Activated T-cell treated with anti-CD3 and anti-CD28 coated beads, Interleukin-2, amount 50 U/mL, for 1 hour (primary cell): ENCODE measurements around the gene DAP.
"Not testable (repeated sequence)": the region's sequence is repeated elsewhere in the genome, so short reads cannot be mapped to it uniquely, and the experiment has no call there.

Experiments
- DNase-seq: peaks from one replicate; pipeline ENCODE4 v3.0.0-alpha.2; 2020

Gene DAP

DNA sequence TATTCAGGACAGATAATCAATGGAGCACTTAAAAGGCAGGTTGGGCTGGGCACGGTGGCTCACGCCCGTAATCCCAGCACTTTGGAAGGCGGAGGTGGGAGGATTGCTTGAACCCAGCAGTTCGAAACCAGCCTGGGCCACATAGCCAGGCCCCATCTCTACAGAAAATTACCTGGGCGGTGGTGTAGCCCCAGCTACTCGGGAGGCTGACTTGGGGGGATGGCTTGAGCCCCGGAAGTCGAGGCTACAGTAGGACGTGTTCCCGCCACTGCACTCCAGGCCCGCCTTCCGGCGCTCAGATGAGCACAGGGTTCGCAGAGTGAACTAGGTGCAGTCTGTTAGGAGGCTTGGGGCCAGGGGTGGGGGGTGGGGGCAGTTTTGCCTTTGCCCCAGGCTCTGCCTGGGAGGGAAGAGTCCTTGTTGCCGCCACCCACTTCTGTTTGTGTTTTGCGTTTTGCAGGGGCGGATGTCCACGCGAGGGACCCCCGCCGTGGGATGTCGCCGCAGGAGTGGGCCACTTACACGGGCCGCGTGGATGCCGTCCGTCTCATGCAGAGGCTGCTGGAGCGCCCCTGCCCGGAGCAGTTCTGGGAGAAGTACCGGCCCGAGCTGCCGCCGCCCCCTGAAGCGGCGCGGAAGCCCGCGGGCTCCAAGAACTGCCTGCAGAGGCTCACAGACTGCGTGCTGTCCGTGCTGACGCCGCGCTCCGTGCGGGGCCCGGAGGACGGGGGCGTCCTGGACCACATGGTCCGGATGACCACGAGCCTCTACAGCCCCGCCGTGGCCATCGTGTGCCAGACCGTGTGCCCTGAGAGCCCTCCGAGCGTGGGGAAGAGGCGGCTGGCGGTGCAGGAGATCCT lies 112.0 kb downstream of the DAP start:
- DNase-seq = no peak

DNA sequence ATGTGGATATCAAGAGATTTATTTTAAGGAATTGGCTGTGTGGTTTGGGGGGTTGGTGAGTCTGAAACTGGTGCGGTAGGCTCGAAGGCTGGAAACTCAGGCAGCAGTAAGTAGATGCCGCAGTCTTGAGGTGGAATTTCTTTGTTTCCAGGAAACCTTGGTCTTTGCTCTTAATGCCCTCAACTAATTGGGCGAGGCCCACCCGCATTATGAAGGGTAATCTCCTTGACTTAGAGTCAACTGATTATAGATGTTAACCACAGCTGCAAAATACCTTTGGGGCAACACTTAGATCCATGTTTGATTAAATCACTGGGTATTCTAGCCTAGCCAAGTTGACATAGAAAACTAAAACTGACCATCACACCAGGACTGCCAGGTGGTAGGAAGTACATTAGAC lies 113.4 kb downstream of the DAP start:
- DNase-seq = no peak

- no peak for DNase-seq
Measured at GRCh38 chr5:10645671-10646070, 115.4 kb downstream of the DAP start.

DNA sequence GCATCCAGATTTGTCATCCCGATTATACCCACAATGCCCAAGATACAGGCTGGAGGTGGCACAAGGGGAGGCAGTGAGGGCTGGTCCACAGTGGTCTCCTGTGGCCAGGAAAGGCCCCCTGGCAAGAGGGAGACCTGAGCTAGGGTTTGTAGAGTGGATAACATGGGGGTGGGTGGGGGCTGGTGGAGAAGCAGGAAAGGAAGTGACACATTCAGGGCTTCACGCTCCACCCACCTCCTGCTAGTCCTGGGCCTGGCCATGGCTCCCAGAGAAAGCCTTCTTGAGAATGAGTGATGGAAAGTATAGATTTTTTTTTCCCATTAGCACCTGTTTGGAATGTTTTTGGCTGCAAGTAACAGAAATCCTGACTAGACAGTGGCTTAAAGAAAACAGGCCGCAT lies 115.9 kb downstream of the DAP start:
- no peak for DNase-seq

DNA sequence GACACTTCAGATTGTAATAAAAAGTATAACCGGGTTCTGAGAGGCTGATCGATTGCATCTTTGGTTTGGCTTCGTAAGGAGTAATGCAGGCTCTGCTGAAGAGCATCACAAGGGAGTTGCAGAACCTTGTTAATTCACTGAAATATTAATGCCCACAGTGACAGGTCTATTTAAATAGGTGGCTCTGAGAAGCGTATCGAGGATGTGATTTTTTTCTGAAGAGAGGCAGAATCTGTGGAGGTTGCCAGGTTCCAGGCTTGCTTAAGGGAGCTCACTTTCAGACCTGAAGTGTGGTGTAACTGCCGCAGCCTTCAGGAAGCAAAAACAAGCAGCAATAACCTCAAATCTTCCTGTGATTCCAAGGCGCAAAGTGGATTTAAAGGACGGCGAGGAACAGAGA lies 116.8 kb downstream of the DAP start:
- DNase-seq = no peak

- DNase-seq = no peak
Measured at GRCh38 chr5:10642367-10642766, 118.7 kb downstream of the DAP start.

DNA sequence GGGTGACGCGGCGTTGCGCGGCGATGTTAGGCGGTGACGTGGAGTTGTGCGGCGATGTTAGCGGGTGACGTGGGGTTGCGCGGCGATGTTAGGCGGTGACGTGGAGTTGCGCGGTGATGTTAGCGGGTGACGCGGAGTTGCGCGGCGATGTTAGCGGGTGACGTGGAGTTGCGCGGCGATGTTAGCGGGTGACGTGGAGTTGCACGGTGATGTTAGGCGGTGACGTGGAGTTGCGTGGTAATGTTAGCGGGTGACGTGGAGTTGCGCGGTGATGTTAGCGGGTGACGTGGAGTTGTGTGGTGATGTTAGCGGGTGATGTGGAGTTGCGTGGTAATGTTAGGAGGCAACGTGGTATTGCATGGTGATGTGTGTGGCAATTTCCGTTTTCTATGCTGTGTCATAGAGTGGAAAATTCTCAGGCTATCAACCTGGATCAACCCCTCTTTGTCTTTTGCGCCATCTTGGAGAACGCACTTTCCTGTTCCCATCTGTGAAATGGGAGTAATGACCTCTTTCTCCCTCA lies 121.1 kb downstream of the DAP start:
- no peak for DNase-seq

GRCh38 chr5:10638723-10639122 lies 122.3 kb downstream of the DAP start:
- DNase-seq = not testable (repeated sequence)

DNA sequence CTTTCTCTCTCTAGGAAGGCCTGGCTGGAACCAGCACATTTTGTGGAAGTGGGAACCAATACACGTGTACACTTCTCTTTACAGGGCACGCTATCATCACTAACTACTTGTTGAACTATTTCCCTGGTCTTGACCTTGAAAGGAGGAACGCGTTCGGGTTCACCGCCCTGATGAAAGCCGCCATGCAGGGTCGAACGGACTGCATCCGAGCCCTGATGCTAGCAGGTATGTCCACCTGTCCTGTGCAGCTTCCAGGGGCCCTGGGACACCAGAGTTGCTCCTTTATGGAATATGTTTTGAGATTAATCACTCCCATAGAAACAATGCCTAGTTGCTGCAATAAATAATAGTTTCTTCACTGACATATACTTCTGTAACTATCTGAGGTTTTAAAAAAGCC lies 123.1 kb downstream of the DAP start:
- DNase-seq = no peak

GRCh38 chr5:10636363-10637142 lies 124.5 kb downstream of the DAP start:
- no peak for DNase-seq

- no peak for DNase-seq
Measured at GRCh38 chr5:10635867-10636350, 125.1 kb downstream of the DAP start.

GRCh38 chr5:10635257-10635866 lies 125.7 kb downstream of the DAP start:
- no peak for DNase-seq

- no peak for DNase-seq
Measured at GRCh38 chr5:10634562-10634961, 126.5 kb downstream of the DAP start.

- no peak for DNase-seq
Measured at GRCh38 chr5:10634050-10634449, 127.0 kb downstream of the DAP start.

DNA sequence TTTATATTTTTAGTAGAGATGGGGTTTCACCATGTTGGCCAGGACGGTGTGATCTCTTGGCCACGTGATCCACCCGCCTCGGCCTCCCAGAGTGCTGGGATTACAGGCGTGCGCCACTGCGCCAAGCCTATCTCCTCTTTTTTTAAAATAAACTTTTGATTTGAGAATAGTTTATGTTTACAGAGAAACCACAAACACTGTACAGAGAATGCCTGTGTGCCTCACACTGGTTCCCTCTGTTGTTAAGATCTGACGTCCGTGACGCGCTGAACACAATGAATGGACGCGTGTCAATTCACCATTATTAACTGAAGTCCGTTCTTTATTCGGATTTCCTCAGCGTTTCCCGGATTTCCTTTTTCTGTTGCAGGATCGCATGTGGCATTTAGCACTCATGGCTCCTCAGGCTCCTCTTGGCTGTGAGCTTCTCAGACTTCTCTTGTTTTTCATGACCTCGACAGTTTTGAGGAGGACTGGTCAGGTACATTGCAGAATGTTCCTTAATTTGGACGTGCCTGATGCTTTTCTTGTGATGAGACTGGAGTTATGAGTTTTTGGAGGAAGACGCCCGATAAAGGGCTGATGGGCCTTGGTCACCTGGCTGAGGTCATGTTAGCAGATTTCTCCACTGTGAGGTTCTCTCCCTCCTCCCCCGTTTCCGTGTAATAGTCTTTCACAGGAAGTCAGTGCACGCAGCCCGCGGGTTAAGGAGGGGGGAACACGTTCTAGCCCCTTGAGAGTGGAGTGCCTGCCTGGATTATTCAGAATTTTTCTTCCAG lies 127.6 kb downstream of the DAP start:
- DNase-seq = no peak

DNA sequence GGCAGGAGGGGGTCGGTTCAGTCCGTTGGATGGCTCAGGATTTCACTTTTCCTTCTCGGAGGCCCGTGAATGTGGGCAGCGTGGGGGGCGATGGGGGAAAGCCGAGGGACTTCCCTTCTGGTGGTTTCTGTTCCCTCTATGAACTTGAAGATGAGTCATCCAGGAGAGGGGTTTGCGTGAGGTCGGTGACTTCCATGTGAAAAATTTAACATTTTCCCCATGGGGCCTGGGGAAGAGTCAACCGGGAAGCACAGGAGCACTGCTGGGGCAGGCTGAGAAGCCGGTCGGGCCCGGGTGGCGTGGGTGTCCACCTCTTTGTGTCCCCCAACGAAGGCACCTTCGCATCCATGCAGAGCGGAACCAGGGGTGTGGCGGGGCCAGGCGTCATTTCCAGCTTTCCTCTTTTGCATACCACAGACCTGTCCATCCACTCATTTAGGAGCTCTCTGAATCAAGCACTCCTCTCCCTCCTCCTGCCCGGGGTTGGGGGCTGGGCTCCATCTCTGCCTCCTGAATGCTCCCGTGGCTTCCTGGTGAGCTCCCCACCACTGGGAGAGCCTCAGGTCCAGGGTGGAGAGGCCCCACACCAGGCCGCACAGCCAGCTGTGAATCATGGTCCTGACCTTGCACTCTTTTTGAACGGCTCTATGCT lies 128.8 kb downstream of the DAP start:
- DNase-seq = no peak

- DNase-seq = no peak
Measured at GRCh38 chr5:10631316-10631996, 129.6 kb downstream of the DAP start.

GRCh38 chr5:10630744-10631143 lies 130.3 kb downstream of the DAP start:
- DNase-seq = not testable (repeated sequence)

GRCh38 chr5:10630126-10630525 lies 130.9 kb downstream of the DAP start:
- DNase-seq = no peak

GRCh38 chr5:10629682-10630081 lies 131.4 kb downstream of the DAP start:
- DNase-seq = no peak
